Fibroblast of the aortic adventitia (primary cell): Measurements from ENCODE around the gene ROR2. TPM values are rescaled to one million over a fixed set of nuclear protein-coding genes. Genes with fewer than 3 reads are reported as not detected.

Source experiments
- DNase-seq: peaks from one replicate; pipeline ENCODE4 v3.0.0-alpha.2; 2010; ENCODE audit warnings: low read depth
- H3K4me3 ChIP-seq: 2 replicates; pipeline ENCODE4 v1.5.1; 2011; ENCODE audit warnings: low read depth, mild to moderate bottlenecking, control low read depth, low read length, moderate library complexity
- total RNA-seq: library from RNA; depleted of rRNA; stranded (reverse); fragments of >200 nt; gene quantifications from 2 replicates; pipeline ENCODE4 v1.2.3, GENCODE V29; 2012; ENCODE audit warnings: low replicate concordance
- TF ChIP-seq, protein P1 (sequence below): IDR thresholded peaks from 2 replicates; pipeline ENCODE4 v1.5.1; 2011; ENCODE audit warnings: mild to moderate bottlenecking, low read length, control low read depth, inconsistent platforms; ENCODE audit not compliant: insufficient read depth

The ROR2 gene
- total RNA-seq, 1 donor = 13.0 TPM

DNA sequence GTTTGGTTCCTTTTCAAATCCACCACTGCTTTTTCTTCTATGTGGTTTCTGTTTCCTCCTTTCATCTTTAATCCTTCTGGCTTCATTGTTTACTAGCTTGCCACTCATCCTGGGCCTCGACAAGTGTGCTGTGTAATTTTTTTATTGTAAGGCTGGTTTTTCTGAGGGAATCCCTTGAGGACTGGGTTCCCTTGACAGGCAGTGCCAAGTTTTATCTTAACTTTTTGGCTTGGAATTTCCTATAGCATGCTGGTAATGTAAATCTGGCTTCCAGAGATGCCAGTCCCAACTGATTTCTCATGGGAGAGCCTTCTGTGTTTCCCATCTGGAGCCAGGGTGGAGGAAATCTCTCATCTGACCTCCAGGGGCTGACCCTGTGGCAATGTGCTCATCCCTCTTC is 184.7 kb downstream of the ROR2 start:
- TF ChIP-seq, protein P1, sequence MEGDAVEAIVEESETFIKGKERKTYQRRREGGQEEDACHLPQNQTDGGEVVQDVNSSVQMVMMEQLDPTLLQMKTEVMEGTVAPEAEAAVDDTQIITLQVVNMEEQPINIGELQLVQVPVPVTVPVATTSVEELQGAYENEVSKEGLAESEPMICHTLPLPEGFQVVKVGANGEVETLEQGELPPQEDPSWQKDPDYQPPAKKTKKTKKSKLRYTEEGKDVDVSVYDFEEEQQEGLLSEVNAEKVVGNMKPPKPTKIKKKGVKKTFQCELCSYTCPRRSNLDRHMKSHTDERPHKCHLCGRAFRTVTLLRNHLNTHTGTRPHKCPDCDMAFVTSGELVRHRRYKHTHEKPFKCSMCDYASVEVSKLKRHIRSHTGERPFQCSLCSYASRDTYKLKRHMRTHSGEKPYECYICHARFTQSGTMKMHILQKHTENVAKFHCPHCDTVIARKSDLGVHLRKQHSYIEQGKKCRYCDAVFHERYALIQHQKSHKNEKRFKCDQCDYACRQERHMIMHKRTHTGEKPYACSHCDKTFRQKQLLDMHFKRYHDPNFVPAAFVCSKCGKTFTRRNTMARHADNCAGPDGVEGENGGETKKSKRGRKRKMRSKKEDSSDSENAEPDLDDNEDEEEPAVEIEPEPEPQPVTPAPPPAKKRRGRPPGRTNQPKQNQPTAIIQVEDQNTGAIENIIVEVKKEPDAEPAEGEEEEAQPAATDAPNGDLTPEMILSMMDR = no peak
- H3K4me3 ChIP-seq = no peak overlapping the region
- DNase-seq = no peak

DNA sequence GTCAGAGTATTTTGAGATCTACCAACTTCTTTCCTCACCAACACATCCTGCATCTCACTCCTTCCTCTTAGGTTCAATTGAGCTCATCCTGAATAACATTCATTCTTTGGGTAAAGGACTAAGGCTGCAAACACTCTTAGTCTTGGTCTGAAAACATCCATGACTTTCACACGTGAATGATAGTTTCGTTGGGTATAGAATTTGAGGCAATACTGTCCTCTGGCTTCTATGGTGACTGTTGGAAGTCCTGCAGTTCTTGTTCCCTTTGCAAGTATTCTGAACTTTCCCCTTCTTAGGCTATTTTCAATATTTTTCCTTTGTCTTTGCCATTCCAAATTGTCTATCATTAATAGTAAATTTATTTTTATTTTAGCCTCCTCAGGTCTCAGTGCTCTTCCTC is 185.4 kb downstream of the ROR2 start:
- no peak overlapping the region for H3K4me3 ChIP-seq

GRCh38 chr9:91761362-91761761 is 188.7 kb downstream of the ROR2 start:
- no peak for DNase-seq
- no peak overlapping the region for H3K4me3 ChIP-seq
- TF ChIP-seq, protein P1 = no peak

More for the DNA sequence above, 185.4 kb downstream of the ROR2 start:
- DNase-seq = no peak
- TF ChIP-seq, protein P1 = no peak

DNA sequence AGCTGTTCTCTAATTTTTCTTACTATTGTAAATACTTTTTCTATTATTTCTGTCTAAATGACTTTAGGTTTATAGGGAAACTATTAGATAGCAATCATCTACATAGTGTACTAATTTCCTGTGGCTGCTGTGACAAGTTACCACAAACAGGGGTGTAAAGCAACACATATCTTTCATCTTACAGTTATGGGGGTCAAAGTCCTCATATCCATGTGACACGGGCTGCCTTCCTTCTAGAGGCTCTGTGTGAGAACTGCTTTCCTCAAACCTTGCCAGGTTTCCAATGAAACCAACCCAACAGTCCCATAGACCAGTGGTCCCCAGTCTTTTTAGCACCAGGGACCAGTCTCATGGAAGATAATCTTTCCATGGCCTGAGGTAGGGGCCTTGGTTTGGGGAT is 189.1 kb downstream of the ROR2 start:
- no peak overlapping the region for H3K4me3 ChIP-seq
- DNase-seq = no peak
- TF ChIP-seq, protein P1 = no peak

DNA sequence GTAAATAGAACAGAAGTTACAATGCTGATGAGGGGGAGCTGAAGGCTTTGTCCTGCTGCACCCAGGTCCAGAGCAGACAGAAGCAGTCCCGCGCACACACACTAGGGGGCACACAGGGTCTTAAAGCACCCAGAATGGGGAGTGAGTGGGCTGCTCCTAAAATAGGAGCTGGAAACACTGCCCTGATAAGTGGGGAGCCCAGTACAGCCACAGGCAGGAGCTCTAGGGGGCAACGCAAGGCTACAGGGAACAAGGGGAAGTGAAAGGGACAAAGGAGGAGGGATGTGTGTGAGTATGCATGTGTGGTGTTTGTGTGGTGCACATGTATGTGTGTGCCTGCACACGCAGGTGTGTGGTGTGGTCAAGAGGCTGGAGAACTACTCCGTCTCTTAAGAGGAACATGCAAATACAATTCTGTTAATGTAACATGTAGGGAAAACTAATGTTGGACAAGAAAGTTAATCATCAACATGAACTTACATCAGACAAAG is 191.5 kb downstream of the ROR2 start:
- peak; percentile 56 for DNase-seq
- TF ChIP-seq, protein P1 = peak; percentile 84
- no peak overlapping the region for H3K4me3 ChIP-seq

DNA sequence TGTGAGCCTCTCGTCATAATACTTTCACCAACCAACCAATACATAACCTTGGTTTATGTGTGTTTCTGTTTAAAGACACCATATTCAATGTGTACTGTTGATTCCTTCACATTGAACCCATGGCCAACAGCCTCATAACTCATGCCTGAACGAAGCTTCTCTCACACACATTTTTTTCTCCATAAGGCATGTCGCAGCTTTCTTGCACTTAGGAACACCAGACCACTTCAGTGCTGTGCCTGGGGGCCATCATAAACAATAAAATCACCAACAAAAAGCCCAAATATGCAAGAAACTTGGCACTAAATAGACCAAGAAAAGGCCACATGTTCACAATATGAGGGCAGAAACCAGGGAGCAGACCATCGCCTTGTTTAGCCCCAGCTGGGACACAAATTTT is 192.2 kb downstream of the ROR2 start:
- no peak overlapping the region for H3K4me3 ChIP-seq
- TF ChIP-seq, protein P1 = no peak
- no peak for DNase-seq

- TF ChIP-seq, protein P1 = no peak
- no peak overlapping the region for H3K4me3 ChIP-seq
- no peak for DNase-seq
Observed at GRCh38 chr9:91756510-91756780, 193.6 kb downstream of the ROR2 start.
